Neuron (in vitro differentiated cells): ENCODE results near the gene PDZRN3.
"Not testable (repeated sequence)": the region's sequence is repeated elsewhere in the genome, so short reads cannot be mapped to it uniquely, and the experiment has no call there.

ENCODE experiments used
- H2AFZ ChIP-seq: one replicate; pipeline ENCODE4 v1.6.1; 2013; ENCODE audit warnings: low read depth, mild to moderate bottlenecking, inconsistent platforms, low read length, moderate library complexity
- H3K27me3 ChIP-seq: one replicate; pipeline ENCODE4 v1.6.1; 2013; ENCODE audit warnings: low read length; ENCODE audit not compliant: insufficient read depth
- H3K36me3 ChIP-seq: one replicate; pipeline ENCODE4 v1.6.1; 2013; ENCODE audit warnings: low read length; ENCODE audit not compliant: insufficient read depth
- H3K4me1 ChIP-seq: one replicate; pipeline ENCODE4 v1.6.1; 2013; ENCODE audit warnings: low read length; ENCODE audit not compliant: insufficient read depth
- H3K4me3 ChIP-seq: 2 replicates; pipeline ENCODE4 v1.5.1; 2013; ENCODE audit warnings: mild to moderate bottlenecking, low read length, moderate library complexity
- H3K9me3 ChIP-seq: one replicate; pipeline ENCODE4 v1.6.1; 2013; ENCODE audit warnings: low read length

Gene PDZRN3

GRCh38 chr3:73475717-73476116 is 149.0 kb downstream of the PDZRN3 start:
- no peak overlapping the region for H2AFZ ChIP-seq
- no peaks in the 10 kb centered on the region for H3K36me3 ChIP-seq
- no peak overlapping the region for H3K4me3 ChIP-seq
- peaks cover 8% of the 10 kb centered on the region for H3K4me1 ChIP-seq
- peaks cover 3% of the 10 kb centered on the region for H3K9me3 ChIP-seq
- no peaks in the 10 kb centered on the region for H3K27me3 ChIP-seq

GRCh38 chr3:73475175-73475574 is 149.6 kb downstream of the PDZRN3 start:
- Histone ChIP-seq H3K9me3 (peaks cover 3% of the 10 kb centered on the region), H3K4me3 (no peak overlapping the region), H3K36me3 (no peaks in the 10 kb centered on the region), H3K4me1 (peaks cover 5% of the 10 kb centered on the region), H3K27me3 (no peaks in the 10 kb centered on the region), H2AFZ (no peak overlapping the region)

GRCh38 chr3:73474619-73475018 is 150.1 kb downstream of the PDZRN3 start:
- no peaks in the 10 kb centered on the region for H3K27me3 ChIP-seq
- peaks cover 3% of the 10 kb centered on the region for H3K4me1 ChIP-seq

GRCh38 chr3:73473898-73474416 is 150.8 kb downstream of the PDZRN3 start:
- Histone ChIP-seq H3K4me1 (peaks cover 3% of the 10 kb centered on the region), H2AFZ (no peak overlapping the region), H3K36me3 (no peaks in the 10 kb centered on the region), H3K27me3 (no peaks in the 10 kb centered on the region), H3K9me3 (peaks cover 3% of the 10 kb centered on the region), H3K4me3 (no peak overlapping the region)

More at GRCh38 chr3:73474619-73475018, 150.1 kb downstream of the PDZRN3 start:
- Histone ChIP-seq H3K36me3 (no peaks in the 10 kb centered on the region), H3K4me3 (no peak overlapping the region), H3K9me3 (peaks cover 3% of the 10 kb centered on the region), H2AFZ (no peak overlapping the region)

- H3K27me3 ChIP-seq: no peaks in the 10 kb centered on the region
Measured at GRCh38 chr3:73473181-73473897, 151.4 kb downstream of the PDZRN3 start.

GRCh38 chr3:73471986-73472787 is 152.6 kb downstream of the PDZRN3 start:
- peaks cover 3% of the 10 kb centered on the region for H3K4me1 ChIP-seq
- no peak overlapping the region for H2AFZ ChIP-seq
- no peaks in the 10 kb centered on the region for H3K27me3 ChIP-seq
- no peaks in the 10 kb centered on the region for H3K9me3 ChIP-seq
- no peak overlapping the region for H3K4me3 ChIP-seq
- no peaks in the 10 kb centered on the region for H3K36me3 ChIP-seq

More at GRCh38 chr3:73473181-73473897, 151.4 kb downstream of the PDZRN3 start:
- Histone ChIP-seq H3K4me3 (no peak overlapping the region), H3K4me1 (peaks cover 3% of the 10 kb centered on the region), H3K9me3 (peaks cover 3% of the 10 kb centered on the region), H3K36me3 (no peaks in the 10 kb centered on the region), H2AFZ (no peak overlapping the region)

GRCh38 chr3:73470860-73471259 is 153.9 kb downstream of the PDZRN3 start:
- no peaks in the 10 kb centered on the region for H3K27me3 ChIP-seq
- H3K4me3 ChIP-seq: no peak overlapping the region
- H3K4me1 ChIP-seq: peaks cover 9% of the 10 kb centered on the region
- H3K9me3 ChIP-seq: no peaks in the 10 kb centered on the region
- H3K36me3 ChIP-seq: no peaks in the 10 kb centered on the region
- H2AFZ ChIP-seq: no peak overlapping the region

GRCh38 chr3:73469331-73469730 is 155.4 kb downstream of the PDZRN3 start:
- no peaks in the 10 kb centered on the region for H3K27me3 ChIP-seq
- no peaks in the 10 kb centered on the region for H3K9me3 ChIP-seq
- no peak overlapping the region for H3K4me3 ChIP-seq
- H2AFZ ChIP-seq: no peak overlapping the region
- H3K36me3 ChIP-seq: no peaks in the 10 kb centered on the region
- H3K4me1 ChIP-seq: peaks cover 6% of the 10 kb centered on the region

GRCh38 chr3:73467211-73467610 is 157.5 kb downstream of the PDZRN3 start:
- Histone ChIP-seq H2AFZ (no peak overlapping the region), H3K36me3 (no peaks in the 10 kb centered on the region), H3K4me1 (peaks cover 6% of the 10 kb centered on the region), H3K27me3 (no peaks in the 10 kb centered on the region), H3K9me3 (no peaks in the 10 kb centered on the region), H3K4me3 (no peak overlapping the region)

GRCh38 chr3:73465926-73466325 is 158.8 kb downstream of the PDZRN3 start:
- Histone ChIP-seq H3K9me3 (no peaks in the 10 kb centered on the region), H2AFZ (no peak overlapping the region), H3K4me1 (peaks cover 6% of the 10 kb centered on the region), H3K36me3 (no peaks in the 10 kb centered on the region), H3K4me3 (no peak overlapping the region), H3K27me3 (no peaks in the 10 kb centered on the region)

- H3K27me3 ChIP-seq, H3K4me1 ChIP-seq, H2AFZ ChIP-seq, H3K36me3 ChIP-seq, H3K4me3 ChIP-seq, H3K9me3 ChIP-seq: not testable (repeated sequence)
Measured at GRCh38 chr3:73464126-73464525, 160.6 kb downstream of the PDZRN3 start.

GRCh38 chr3:73461547-73461946 is 163.2 kb downstream of the PDZRN3 start:
- H3K4me1 ChIP-seq: peaks cover 6% of the 10 kb centered on the region
- H3K4me3 ChIP-seq: no peak overlapping the region
- no peaks in the 10 kb centered on the region for H3K36me3 ChIP-seq
- no peak overlapping the region for H2AFZ ChIP-seq
- H3K9me3 ChIP-seq: no peaks in the 10 kb centered on the region
- H3K27me3 ChIP-seq: no peaks in the 10 kb centered on the region

- Histone ChIP-seq H3K36me3 (no peaks in the 10 kb centered on the region), H3K4me3 (no peak overlapping the region), H3K4me1 (no peaks in the 10 kb centered on the region), H3K27me3 (no peaks in the 10 kb centered on the region), H3K9me3 (no peaks in the 10 kb centered on the region), H2AFZ (no peak overlapping the region)
Measured at GRCh38 chr3:73459711-73460110, 165.0 kb downstream of the PDZRN3 start.
